ENCODE data around the gene CHCHD4.

GRCh38 chr3:14137004-14137403 is 12.3 kb upstream of the CHCHD4 start:
- TF ChIP-seq POLR2A (IDR thresholded peaks at IDR 0.05; ENCODE audit: low read length) = no peak
- no peak for TF ChIP-seq CTCF (IDR thresholded peaks at IDR 0.05)
- no peak for TF ChIP-seq MAZ (IDR thresholded peaks at IDR 0.05; ENCODE audit: borderline replicate concordance, low read depth, low read length)
- TF ChIP-seq ZC3H11A (IDR thresholded peaks at IDR 0.05) = no peak
- no peak for TF ChIP-seq JUN (IDR thresholded peaks at IDR 0.05)
- TF ChIP-seq EP300 (IDR thresholded peaks at IDR 0.05) = no peak
- TF ChIP-seq RNF2 (IDR thresholded peaks at IDR 0.05; ENCODE audit: borderline replicate concordance, low read depth) = no peak
- TF ChIP-seq CHD4 (IDR thresholded peaks at IDR 0.05; ENCODE audit: borderline replicate concordance) = no peak
- no peak for TF ChIP-seq BCL3 (IDR thresholded peaks at IDR 0.05)
- TF ChIP-seq, protein P1, sequence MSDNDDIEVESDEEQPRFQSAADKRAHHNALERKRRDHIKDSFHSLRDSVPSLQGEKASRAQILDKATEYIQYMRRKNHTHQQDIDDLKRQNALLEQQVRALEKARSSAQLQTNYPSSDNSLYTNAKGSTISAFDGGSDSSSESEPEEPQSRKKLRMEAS (IDR thresholded peaks at IDR 0.05) = no peak
- TF ChIP-seq ATOH8 (CRISPR knock-in tag; IDR thresholded peaks at IDR 0.05; ENCODE audit: low read depth) = no peak
- no peak for TF ChIP-seq HDAC2 (IDR thresholded peaks at IDR 0.05)
- no peak for TF ChIP-seq RFX5 (IDR thresholded peaks at IDR 0.05)
- no peak for TF ChIP-seq MAFK (IDR thresholded peaks at IDR 0.05; ENCODE audit: partially characterized antibody)
